CD14-positive monocyte (primary cell): ENCODE measurements around the gene NDUFS1. TPM values are rescaled to one million over a fixed set of nuclear protein-coding genes. Genes with fewer than 3 reads are reported as not detected.

Source experiments
- DNase-seq, 3 donors: peaks; one replicate each; pipeline ENCODE4 v3.0.0-alpha.2; 2011 to 2022
- H2AFZ ChIP-seq: 2 replicates; pipeline ENCODE4 v1.6.0; 2012; ENCODE audit warnings: mild to moderate bottlenecking, low read depth, low read length, inconsistent platforms; ENCODE audit not compliant: insufficient read depth, poor library complexity, severe bottlenecking
- H3K27ac ChIP-seq, 2 donors: 1 replicate in 1 of 2; 2 replicates in 1 of 2; pipeline ENCODE4 v1.5.1; 2012 to 2013; ENCODE audit warnings: low read length in 2 of 2, control low read depth in 1 of 2, inconsistent platforms in 1 of 2, low read depth in 1 of 2, mild to moderate bottlenecking in 1 of 2
- H3K27me3 ChIP-seq, 2 donors: one replicate each; pipeline versions ENCODE4 v1.6.0 to v1.6.1; 2011 to 2013; ENCODE audit warnings: low read length in 2 of 2; ENCODE audit not compliant: control insufficient read depth in 2 of 2, insufficient read depth in 2 of 2
- H3K36me3 ChIP-seq, 2 donors: replicated peaks in 1 of 2; 1 replicate in 1 of 2; 2 replicates in 1 of 2; pipeline versions ENCODE4 v1.5.1 to v1.6.1; 2012 to 2013; ENCODE audit warnings: low read length in 2 of 2, control low read depth in 1 of 2, inconsistent platforms in 1 of 2, mild to moderate bottlenecking in 1 of 2; ENCODE audit not compliant: insufficient read depth in 2 of 2, control insufficient read depth in 1 of 2
- H3K4me1 ChIP-seq, 2 donors: 1 replicate in 1 of 2; 2 replicates in 1 of 2; pipeline versions ENCODE4 v1.5.1 to v1.6.1; 2012 to 2013; ENCODE audit warnings: low read length in 2 of 2, control low read depth in 1 of 2, inconsistent platforms in 1 of 2, mild to moderate bottlenecking in 1 of 2, moderate library complexity in 1 of 2; ENCODE audit not compliant: insufficient read depth in 2 of 2, control insufficient read depth in 1 of 2
- H3K4me2 ChIP-seq: replicated peaks from 2 replicates; pipeline ENCODE3; 2012; ENCODE audit warnings: low read length, moderate library complexity, mild to moderate bottlenecking; ENCODE audit not compliant: poor library complexity, severe bottlenecking; ENCODE audit errors: extremely low read depth
- H3K4me3 ChIP-seq, 3 experiments: fragments of 200-600 bp in 1 of 3; sonication (generic) in 1 of 3; replicated peaks in 1 of 3; 1 replicate in 2 of 3; 2 replicates in 1 of 3; pipeline ENCODE4 v1.5.1; 2011 to 2013; ENCODE audit warnings: low read length in 3 of 3, mild to moderate bottlenecking in 3 of 3, control low read depth in 2 of 3, low read depth in 2 of 3, inconsistent platforms in 1 of 3, moderate library complexity in 1 of 3
- H3K79me2 ChIP-seq: 2 replicates; pipeline ENCODE4 v1.6.0; 2012; ENCODE audit warnings: mild to moderate bottlenecking, control low read depth, inconsistent platforms, low read length, moderate library complexity; ENCODE audit not compliant: insufficient read depth
- H3K9ac ChIP-seq: 2 replicates; pipeline ENCODE4 v1.6.0; 2017; ENCODE audit warnings: low read length, mild to moderate bottlenecking; ENCODE audit not compliant: insufficient read depth, poor library complexity, severe bottlenecking
- H3K9me3 ChIP-seq, 2 donors: replicated peaks in 1 of 2; 1 replicate in 1 of 2; 2 replicates in 1 of 2; pipeline versions ENCODE4 v1.5.1 to v1.6.1; 2012 to 2013; ENCODE audit warnings: low read length in 2 of 2, control low read depth in 1 of 2; ENCODE audit not compliant: control insufficient read depth in 1 of 2, insufficient read depth in 1 of 2
- H4K20me1 ChIP-seq: 2 replicates; pipeline ENCODE4 v1.6.0; 2012; ENCODE audit warnings: mild to moderate bottlenecking, low read length, control low read depth, moderate library complexity; ENCODE audit not compliant: insufficient read depth
- H3K27ac Mint-ChIP-seq, 7 donors: one replicate each; pipeline ENCODE4 v1.8.0; 2020; ENCODE audit warnings: mild to moderate bottlenecking in 7 of 7, mixed read lengths in 7 of 7, moderate library complexity in 6 of 7, inconsistent platforms in 2 of 7
- H3K27me3 Mint-ChIP-seq, 3 donors: one replicate each; pipeline ENCODE4 v1.8.0; 2021 to 2022; ENCODE audit warnings: low read depth in 3 of 3, mild to moderate bottlenecking in 3 of 3, mixed read lengths in 3 of 3, moderate library complexity in 3 of 3, inconsistent platforms in 1 of 3
- H3K36me3 Mint-ChIP-seq, 2 donors: one replicate each; pipeline ENCODE4 v1.8.0; 2020; ENCODE audit warnings: mixed read lengths in 2 of 2, inconsistent platforms in 1 of 2, mild to moderate bottlenecking in 1 of 2
- H3K4me1 Mint-ChIP-seq: one replicate; pipeline ENCODE4 v1.8.0; 2020; ENCODE audit warnings: mild to moderate bottlenecking, mixed read lengths
- H3K4me3 Mint-ChIP-seq, 2 donors: one replicate each; pipeline ENCODE4 v1.8.0; 2020; ENCODE audit warnings: mild to moderate bottlenecking in 2 of 2, mixed read lengths in 2 of 2, moderate library complexity in 1 of 2
- H3K9me3 Mint-ChIP-seq, 7 donors: one replicate each; pipeline ENCODE4 v1.8.0; 2020 to 2022; ENCODE audit warnings: mixed read lengths in 7 of 7, mild to moderate bottlenecking in 6 of 7, moderate library complexity in 6 of 7, inconsistent platforms in 2 of 7
- CTCF ChIP-seq: fragments of 200-600 bp; IDR thresholded peaks from one replicate; pipeline ENCODE4 v1.8.0; 2022; ENCODE audit warnings: antibody characterized with exemption, mild to moderate bottlenecking
- WGBS: methylation state at CpG from one replicate; pipeline ENCODE4 v1.1.5; 2013; ENCODE audit warnings: missing lambda C conversion rate; ENCODE audit not compliant: insufficient coverage; 5-methylcytosine and 5-hydroxymethylcytosine counted together
- intact Hi-C, 2 donors: fragments of 100-400 bp; cut with micrococcal nuclease; formaldehyde crosslinking; loops; one replicate each; pipeline versions ENCODE4 v1.15.0 to v1.15.1; 2023
- polyA plus RNA-seq, 3 donors: library from polyadenylated mRNA; depleted of rRNA in 1 of 3; unstranded in 2 of 3; stranded (reverse) in 1 of 3; fragments of 300-500 nt in 2 of 3; fragments of >200 nt in 1 of 3; fragmentation: Illumina TruSeq in 2 of 3; gene quantifications; 1 replicate in 2 of 3; 2 replicates in 1 of 3; pipeline ENCODE4 v1.2.3, GENCODE V29; 2012 to 2021

Gene NDUFS1
- polyA plus RNA-seq, 3 donors, result 22.8 to 43.9 (median 37.9) TPM

- no peak overlapping the region for H3K4me3 Mint-ChIP-seq
- no peak overlapping the region for H2AFZ ChIP-seq
- H3K9me3 Mint-ChIP-seq, result peaks cover 0 to 11% (median 1%) of the 10 kb centered on the region in 7 donors
- no CpG with 5 or more reads among the region's 3 CpGs for WGBS
- no peaks in the 10 kb centered on the region for H3K4me1 ChIP-seq
- H3K4me2 ChIP-seq, result no peak overlapping the region
- intact Hi-C loops, result no loop called here
- H3K36me3 Mint-ChIP-seq, result no peaks in the 10 kb centered on the region
- no peaks in the 10 kb centered on the region for H3K4me1 Mint-ChIP-seq
- H3K4me3 ChIP-seq, result no peak overlapping the region
- no peaks in the 10 kb centered on the region for H4K20me1 ChIP-seq
- no peak overlapping the region for H3K27ac ChIP-seq
- no peaks in the 10 kb centered on the region for H3K79me2 ChIP-seq
- H3K27ac Mint-ChIP-seq, result no peak overlapping the region
- no peaks in the 10 kb centered on the region for H3K9me3 ChIP-seq
- no peaks in the 10 kb centered on the region for H3K36me3 ChIP-seq
- no peak for DNase-seq
- H3K9ac ChIP-seq, result no peak overlapping the region
- H3K27me3 Mint-ChIP-seq, result peaks cover 3 to 18% (median 8%) of the 10 kb centered on the region in 3 donors
- no peak for TF ChIP-seq CTCF
- no peaks in the 10 kb centered on the region for H3K27me3 ChIP-seq
Measured at GRCh38 chr2:206204710-206205109, 45.5 kb upstream of the NDUFS1 start.

- Histone ChIP-seq H3K9ac (no peak overlapping the region), H2AFZ (no peak overlapping the region), H3K4me1 (no peaks in the 10 kb centered on the region), H3K4me2 (no peak overlapping the region), H3K36me3 (no peaks in the 10 kb centered on the region), H4K20me1 (no peaks in the 10 kb centered on the region), H3K4me3 (no peak overlapping the region), H3K27ac (no peak overlapping the region), H3K9me3 (no peaks in the 10 kb centered on the region), H3K79me2 (no peaks in the 10 kb centered on the region), H3K27me3 (no peaks in the 10 kb centered on the region)
- Mint-ChIP-seq H3K9me3 (peaks cover 0 to 11% (median 2%) of the 10 kb centered on the region in 7 donors), H3K4me3 (no peak overlapping the region), H3K36me3 (no peaks in the 10 kb centered on the region), H3K27ac (no peak overlapping the region), H3K4me1 (no peaks in the 10 kb centered on the region), H3K27me3 (peaks cover 5 to 18% (median 9%) of the 10 kb centered on the region in 3 donors)
- 96% methylated on average over 14 of the region's 17 CpGs for WGBS
- no peak for DNase-seq
- intact Hi-C loops, result no loop called here
- TF ChIP-seq CTCF, result no peak
Measured at GRCh38 chr2:206203331-206203730, 44.1 kb upstream of the NDUFS1 start.
